ENCODE measurements around the gene CD8A. TPM values are rescaled to one million over a fixed set of nuclear protein-coding genes. Genes with fewer than 3 reads are reported as not detected.

The CD8A gene
- total RNA-seq, 5 donors from 2014 or later (not counting 1 experiment from before 2014, with no cell fraction given): 92.1 to 194 (median 158) TPM

- Mint-ChIP-seq H3K27me3 (no peaks in the 10 kb centered on the region), H3K4me1 (peaks cover 25 to 40% (median 30%) of the 10 kb centered on the region in 3 donors), H3K9me3 (no peaks in the 10 kb centered on the region), H3K4me3 (no peak overlapping the region), H3K36me3 (peaks cover 8% of the 10 kb centered on the region), H3K27ac (peak overlapping the region in 1 of 2 donors; percentile 61)
- H3K27ac ChIP-seq (ENCODE audit: low read length): no peak overlapping the region
- no peaks in the 10 kb centered on the region for H3K9me3 ChIP-seq
- ChIA-PET POLR2A (no interaction called here), CTCF (interaction anchor here in 1 of 2 donors (1.5 kb wide), 1 partner anchor 10 kb away, joined by 5 read pairs; no protein-coding TSS in a partner anchor)
- peaks cover 0 to 32% of the 10 kb centered on the region in 2 experiments for H3K4me1 ChIP-seq (ENCODE audit: control insufficient read depth in 1 of 2, extremely low read depth in 1 of 2, insufficient read depth in 2 of 2, low read length in 2 of 2)
- peaks cover 4 to 11% of the 10 kb centered on the region in 2 donors for H3K36me3 ChIP-seq (ENCODE audit: control insufficient read depth in 2 of 2, extremely low read depth in 1 of 2, insufficient read depth in 1 of 2, low read length in 1 of 2)
- ATAC-seq (replicated peaks in 1 of 4) (no peak), DNase-seq (no peak)
- WGBS (ENCODE audit: insufficient coverage): no CpG with 5 or more reads among the region's 9 CpGs
- H3K4me3 ChIP-seq (ENCODE audit: control insufficient read depth in 1 of 2, extremely low read depth in 1 of 2, low read length in 1 of 2): no peak overlapping the region
- no peaks in the 10 kb centered on the region for H3K27me3 ChIP-seq (replicated peaks in 1 of 2; ENCODE audit: control insufficient read depth in 2 of 2, extremely low read depth in 1 of 2, insufficient read depth in 2 of 2, low read length in 1 of 2)
Measured at GRCh38 chr2:86781363-86781762, 9.3 kb downstream of the CD8A start.

GRCh38 chr2:86779971-86780370, 10.7 kb downstream of the CD8A start:
- H3K27ac Mint-ChIP-seq: no peak overlapping the region
- no peaks in the 10 kb centered on the region for H3K9me3 Mint-ChIP-seq
- peaks cover 19 to 28% (median 19%) of the 10 kb centered on the region in 3 donors for H3K4me1 Mint-ChIP-seq
- H3K27me3 ChIP-seq (replicated peaks in 1 of 2; ENCODE audit: control insufficient read depth in 2 of 2, extremely low read depth in 1 of 2, insufficient read depth in 2 of 2, low read length in 1 of 2): no peaks in the 10 kb centered on the region
- ChIA-PET POLR2A (no interaction called here), CTCF (interaction anchor here in 1 of 2 donors (1.5 kb wide), 1 partner anchor 12 kb away, joined by 5 read pairs; no protein-coding TSS in a partner anchor)
- H3K36me3 Mint-ChIP-seq: peaks cover 12% of the 10 kb centered on the region
- H3K27ac ChIP-seq (ENCODE audit: low read length): no peak overlapping the region
- no peak overlapping the region for H3K4me3 Mint-ChIP-seq
- ATAC-seq (replicated peaks in 1 of 4): no peak
- no peaks in the 10 kb centered on the region for H3K27me3 Mint-ChIP-seq
- H3K36me3 ChIP-seq (ENCODE audit: control insufficient read depth in 2 of 2, extremely low read depth in 1 of 2, insufficient read depth in 1 of 2, low read length in 1 of 2): peaks cover 8 to 17% of the 10 kb centered on the region in 2 donors
- H3K9me3 ChIP-seq: no peaks in the 10 kb centered on the region
- H3K4me1 ChIP-seq (ENCODE audit: control insufficient read depth in 1 of 2, extremely low read depth in 1 of 2, insufficient read depth in 2 of 2, low read length in 2 of 2): peaks cover 0 to 18% of the 10 kb centered on the region in 2 experiments
- no peak overlapping the region for H3K4me3 ChIP-seq (ENCODE audit: control insufficient read depth in 1 of 2, extremely low read depth in 1 of 2, low read length in 1 of 2)
- WGBS (ENCODE audit: insufficient coverage): 75% methylated on average over 1 of the region's 3 CpGs
- DNase-seq: no peak

- peaks cover 11 to 18% (median 14%) of the 10 kb centered on the region in 3 donors for H3K4me1 Mint-ChIP-seq
- Histone ChIP-seq H3K36me3 (ENCODE audit: control insufficient read depth in 2 of 2, extremely low read depth in 1 of 2, insufficient read depth in 1 of 2, low read length in 1 of 2) (peaks cover 11 to 24% of the 10 kb centered on the region in 2 donors), H3K4me3 (ENCODE audit: control insufficient read depth in 1 of 2, extremely low read depth in 1 of 2, low read length in 1 of 2) (no peak overlapping the region), H3K27me3 (replicated peaks in 1 of 2; ENCODE audit: control insufficient read depth in 2 of 2, extremely low read depth in 1 of 2, insufficient read depth in 2 of 2, low read length in 1 of 2) (no peaks in the 10 kb centered on the region), H3K4me1 (ENCODE audit: control insufficient read depth in 1 of 2, extremely low read depth in 1 of 2, insufficient read depth in 2 of 2, low read length in 2 of 2) (peaks cover 0 to 13% of the 10 kb centered on the region in 2 experiments), H3K27ac (ENCODE audit: low read length) (no peak overlapping the region), H3K9me3 (no peaks in the 10 kb centered on the region)
- POLR2A ChIA-PET: no interaction called here
- CTCF ChIA-PET: no interaction called here
- no peak overlapping the region for H3K4me3 Mint-ChIP-seq
- no peaks in the 10 kb centered on the region for H3K27me3 Mint-ChIP-seq
- H3K9me3 Mint-ChIP-seq: no peaks in the 10 kb centered on the region
- ATAC-seq (replicated peaks in 1 of 4): no peak
- H3K36me3 Mint-ChIP-seq: peaks cover 19% of the 10 kb centered on the region
- 100% methylated on average over 1 of the region's 2 CpGs for WGBS (ENCODE audit: insufficient coverage)
- DNase-seq: no peak
- no peak overlapping the region for H3K27ac Mint-ChIP-seq
Measured at GRCh38 chr2:86778957-86779356, 11.8 kb downstream of the CD8A start.

- Histone ChIP-seq H3K4me3 (ENCODE audit: control insufficient read depth in 1 of 2, extremely low read depth in 1 of 2, low read length in 1 of 2) (no peak overlapping the region), H3K27ac (ENCODE audit: low read length) (no peak overlapping the region), H3K36me3 (ENCODE audit: control insufficient read depth in 2 of 2, extremely low read depth in 1 of 2, insufficient read depth in 1 of 2, low read length in 1 of 2) (peaks cover 11 to 38% of the 10 kb centered on the region in 2 donors), H3K9me3 (no peaks in the 10 kb centered on the region), H3K4me1 (ENCODE audit: control insufficient read depth in 1 of 2, extremely low read depth in 1 of 2, insufficient read depth in 2 of 2, low read length in 2 of 2) (peaks cover 0 to 4% of the 10 kb centered on the region in 2 experiments), H3K27me3 (replicated peaks in 1 of 2; ENCODE audit: control insufficient read depth in 2 of 2, extremely low read depth in 1 of 2, insufficient read depth in 2 of 2, low read length in 1 of 2) (no peaks in the 10 kb centered on the region)
- Mint-ChIP-seq H3K27ac (no peak overlapping the region), H3K36me3 (peaks cover 38% of the 10 kb centered on the region), H3K27me3 (no peaks in the 10 kb centered on the region), H3K4me3 (no peak overlapping the region), H3K4me1 (peaks cover 1 to 4% (median 2%) of the 10 kb centered on the region in 3 donors), H3K9me3 (no peaks in the 10 kb centered on the region)
- DNase-seq: no peak
- ChIA-PET CTCF (interaction anchor here in 1 of 2 donors (0.8 kb wide), 1 partner anchor 30 kb away, joined by 3 read pairs; no protein-coding TSS in a partner anchor), POLR2A (interaction anchor here (0.6 kb wide), 2 partner anchors 10 to 118 kb away, joined by 3 to 5 read pairs; no protein-coding TSS in a partner anchor)
- ATAC-seq (replicated peaks in 1 of 4): no peak
- 96% methylated on average over 2 of the region's 7 CpGs for WGBS (ENCODE audit: insufficient coverage)
Measured at GRCh38 chr2:86776532-86776931, 14.2 kb downstream of the CD8A start.

- 29% methylated on average over 1 of the region's 4 CpGs for WGBS (ENCODE audit: insufficient coverage)
- POLR2A ChIA-PET: interaction anchor here in 1 of 2 donors (0.7 kb wide), 1 partner anchor 26 kb away, joined by 12 read pairs; no protein-coding TSS in a partner anchor
- DNase-seq (no peak), ATAC-seq (replicated peaks in 1 of 4) (no peak)
- no peak overlapping the region for H3K4me3 ChIP-seq (ENCODE audit: control insufficient read depth in 1 of 2, extremely low read depth in 1 of 2, low read length in 1 of 2)
- H3K36me3 ChIP-seq (ENCODE audit: control insufficient read depth in 2 of 2, extremely low read depth in 1 of 2, insufficient read depth in 1 of 2, low read length in 1 of 2): peaks cover 11 to 49% of the 10 kb centered on the region in 2 donors
- no peak overlapping the region for H3K27ac ChIP-seq (ENCODE audit: low read length)
- H3K4me1 ChIP-seq (ENCODE audit: control insufficient read depth in 1 of 2, extremely low read depth in 1 of 2, insufficient read depth in 2 of 2, low read length in 2 of 2): no peaks in the 10 kb centered on the region
- Mint-ChIP-seq H3K27me3 (no peaks in the 10 kb centered on the region), H3K36me3 (peaks cover 50% of the 10 kb centered on the region), H3K9me3 (no peaks in the 10 kb centered on the region), H3K27ac (no peak overlapping the region), H3K4me1 (peaks cover 0 to 4% (median 2%) of the 10 kb centered on the region in 3 donors), H3K4me3 (no peak overlapping the region)
- no peaks in the 10 kb centered on the region for H3K9me3 ChIP-seq
- no peaks in the 10 kb centered on the region for H3K27me3 ChIP-seq (replicated peaks in 1 of 2; ENCODE audit: control insufficient read depth in 2 of 2, extremely low read depth in 1 of 2, insufficient read depth in 2 of 2, low read length in 1 of 2)
- CTCF ChIA-PET: interaction anchor here in 1 of 2 donors (0.5 kb wide), 1 partner anchor 1212 kb away, joined by 4 read pairs; no protein-coding TSS in a partner anchor
Measured at GRCh38 chr2:86775338-86775737, 15.4 kb downstream of the CD8A start.

GRCh38 chr2:86774862-86775261, 15.9 kb downstream of the CD8A start:
- ChIA-PET POLR2A (interaction anchor here in 1 of 2 donors (0.7 kb wide), 1 partner anchor 26 kb away, joined by 12 read pairs; no protein-coding TSS in a partner anchor), CTCF (interaction anchor here in 1 of 2 donors (0.5 kb wide), 1 partner anchor 1212 kb away, joined by 4 read pairs; no protein-coding TSS in a partner anchor)
- Histone ChIP-seq H3K27me3 (replicated peaks in 1 of 2; ENCODE audit: control insufficient read depth in 2 of 2, extremely low read depth in 1 of 2, insufficient read depth in 2 of 2, low read length in 1 of 2) (no peaks in the 10 kb centered on the region), H3K4me1 (ENCODE audit: control insufficient read depth in 1 of 2, extremely low read depth in 1 of 2, insufficient read depth in 2 of 2, low read length in 2 of 2) (no peaks in the 10 kb centered on the region), H3K27ac (ENCODE audit: low read length) (no peak overlapping the region), H3K36me3 (ENCODE audit: control insufficient read depth in 2 of 2, extremely low read depth in 1 of 2, insufficient read depth in 1 of 2, low read length in 1 of 2) (peaks cover 11 to 54% of the 10 kb centered on the region in 2 donors), H3K4me3 (ENCODE audit: control insufficient read depth in 1 of 2, extremely low read depth in 1 of 2, low read length in 1 of 2) (no peak overlapping the region), H3K9me3 (no peaks in the 10 kb centered on the region)
- DNase-seq (no peak), ATAC-seq (replicated peaks in 1 of 4) (no peak)
- H3K4me3 Mint-ChIP-seq: no peak overlapping the region
- peaks cover 0 to 2% (median 2%) of the 10 kb centered on the region in 3 donors for H3K4me1 Mint-ChIP-seq
- H3K27me3 Mint-ChIP-seq: no peaks in the 10 kb centered on the region
- 94% methylated on average over 4 of the region's 5 CpGs for WGBS (ENCODE audit: insufficient coverage)
- H3K36me3 Mint-ChIP-seq: peaks cover 54% of the 10 kb centered on the region
- H3K9me3 Mint-ChIP-seq: no peaks in the 10 kb centered on the region
- peak overlapping the region in 1 of 2 donors; percentile 11 for H3K27ac Mint-ChIP-seq

Data from T-cell (primary cell).